Measurements from ENCODE around the gene PLD2. TPM values are rescaled to one million over a fixed set of nuclear protein-coding genes. Genes with fewer than 3 reads are reported as not detected.

PLD2 gene
- total and polyA plus RNA-seq, 2 donors (not counting 1 experiment from before 2014, with no cell fraction given) = 53.1 to 69.2 TPM

DNA sequence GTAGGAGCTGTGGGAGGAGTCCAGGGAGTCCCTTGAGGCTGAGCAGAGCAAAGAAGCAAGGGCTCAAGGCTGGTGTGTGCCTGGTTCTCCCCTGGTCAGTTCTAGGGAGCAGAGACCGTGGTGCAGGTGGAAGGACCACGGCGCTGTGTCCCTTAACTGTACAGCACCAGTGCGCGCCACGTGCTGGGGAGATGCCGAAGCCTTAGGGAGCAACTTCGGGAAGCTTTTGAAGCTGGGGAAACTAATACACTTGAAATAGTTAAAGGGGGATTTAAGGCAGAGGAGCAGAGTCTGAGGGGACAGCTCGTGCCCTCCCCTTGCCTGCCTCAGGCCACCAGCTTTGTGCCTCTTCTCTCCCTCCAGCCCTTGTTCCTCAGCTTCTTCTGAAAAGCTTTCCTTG, 53.7 kb downstream of the PLD2 start:
- POLR2A ChIA-PET = no interaction called here
- peaks cover 7% of the 10 kb centered on the region for H3K4me1 Mint-ChIP-seq
- Histone ChIP-seq H3K4me3 (ENCODE audit: control extremely low read depth in 1 of 5, extremely low read depth in 1 of 5, insufficient read depth in 1 of 5, low read depth in 2 of 5, low read length in 4 of 5) (no peak overlapping the region), H3K9me3 (ENCODE audit: control extremely low read depth in 1 of 3, control insufficient read depth in 2 of 3, insufficient read depth in 1 of 3, low read length in 2 of 3) (no peaks in the 10 kb centered on the region), H3K79me2 (ENCODE audit: control insufficient read depth, insufficient read depth, low read length) (peaks cover 50% of the 10 kb centered on the region), H4K20me1 (ENCODE audit: control insufficient read depth, insufficient read depth, low read length, poor library complexity, severe bottlenecking) (peaks cover 73% of the 10 kb centered on the region), H3K27me3 (replicated peaks in 1 of 4; ENCODE audit: control extremely low read depth in 1 of 4, control insufficient read depth in 3 of 4, insufficient read depth in 4 of 4, low read length in 3 of 4) (no peaks in the 10 kb centered on the region), H3K4me1 (ENCODE audit: control insufficient read depth in 2 of 2, insufficient read depth in 2 of 2, low read length in 2 of 2) (no peaks in the 10 kb centered on the region), H3K27ac (ENCODE audit: low read length in 2 of 2) (no peak overlapping the region), H2AFZ (ENCODE audit: insufficient read depth, low read depth, low read length, poor library complexity, severe bottlenecking) (no peak overlapping the region), H3K36me3 (replicated peaks in 1 of 2; ENCODE audit: control extremely low read depth in 1 of 2, control insufficient read depth in 1 of 2, extremely low read depth in 1 of 2, insufficient read depth in 2 of 2, low read length in 1 of 2) (peaks cover 2 to 31% of the 10 kb centered on the region in 2 experiments), H3K4me2 (replicated peaks; ENCODE audit: low read depth, low read length, poor library complexity, severe bottlenecking) (no peak overlapping the region), H3K9ac (ENCODE audit: low read length) (no peak overlapping the region)
- 98% methylated on average over 4 of the region's 9 CpGs for WGBS (ENCODE audit: insufficient coverage)
- no peak overlapping the region for H3K27ac Mint-ChIP-seq
- no peak for DNase-seq
- no peak overlapping the region for H3K4me3 Mint-ChIP-seq
- intact Hi-C loops (cut with micrococcal nuclease) = no loop called here
- H3K27me3 Mint-ChIP-seq = no peaks in the 10 kb centered on the region
- H3K9me3 Mint-ChIP-seq (ENCODE audit: insufficient read depth) = no peaks in the 10 kb centered on the region
- no peak for ATAC-seq (ENCODE audit: low read depth)
- TF ChIP-seq, protein P1, sequence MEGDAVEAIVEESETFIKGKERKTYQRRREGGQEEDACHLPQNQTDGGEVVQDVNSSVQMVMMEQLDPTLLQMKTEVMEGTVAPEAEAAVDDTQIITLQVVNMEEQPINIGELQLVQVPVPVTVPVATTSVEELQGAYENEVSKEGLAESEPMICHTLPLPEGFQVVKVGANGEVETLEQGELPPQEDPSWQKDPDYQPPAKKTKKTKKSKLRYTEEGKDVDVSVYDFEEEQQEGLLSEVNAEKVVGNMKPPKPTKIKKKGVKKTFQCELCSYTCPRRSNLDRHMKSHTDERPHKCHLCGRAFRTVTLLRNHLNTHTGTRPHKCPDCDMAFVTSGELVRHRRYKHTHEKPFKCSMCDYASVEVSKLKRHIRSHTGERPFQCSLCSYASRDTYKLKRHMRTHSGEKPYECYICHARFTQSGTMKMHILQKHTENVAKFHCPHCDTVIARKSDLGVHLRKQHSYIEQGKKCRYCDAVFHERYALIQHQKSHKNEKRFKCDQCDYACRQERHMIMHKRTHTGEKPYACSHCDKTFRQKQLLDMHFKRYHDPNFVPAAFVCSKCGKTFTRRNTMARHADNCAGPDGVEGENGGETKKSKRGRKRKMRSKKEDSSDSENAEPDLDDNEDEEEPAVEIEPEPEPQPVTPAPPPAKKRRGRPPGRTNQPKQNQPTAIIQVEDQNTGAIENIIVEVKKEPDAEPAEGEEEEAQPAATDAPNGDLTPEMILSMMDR (IDR thresholded peaks at IDR 0.05) = no peak
- no peak for TF ChIP-seq EZH2 (IDR thresholded peaks at IDR 0.05; ENCODE audit: borderline replicate concordance, insufficient read depth, low read depth, low read length, poor library complexity, severe bottlenecking)
- CTCF ChIA-PET = interaction anchor here (1.0 kb wide), 1 partner anchor 10 kb away, joined by 4 read pairs; no protein-coding TSS in a partner anchor

- H3K4me2 ChIP-seq (replicated peaks; ENCODE audit: low read depth, low read length, poor library complexity, severe bottlenecking) = no peak overlapping the region
- ChIA-PET CTCF (interaction anchor here (1.0 kb wide), 1 partner anchor 10 kb away, joined by 4 read pairs; no protein-coding TSS in a partner anchor), POLR2A (no interaction called here)
- H3K4me1 Mint-ChIP-seq = peaks cover 5% of the 10 kb centered on the region
- no peak for ATAC-seq (ENCODE audit: low read depth)
- H4K20me1 ChIP-seq (ENCODE audit: control insufficient read depth, insufficient read depth, low read length, poor library complexity, severe bottlenecking) = peaks cover 72% of the 10 kb centered on the region
- H3K9me3 ChIP-seq (ENCODE audit: control extremely low read depth in 1 of 3, control insufficient read depth in 2 of 3, insufficient read depth in 1 of 3, low read length in 2 of 3) = no peaks in the 10 kb centered on the region
- H3K9ac ChIP-seq (ENCODE audit: low read length) = no peak overlapping the region
- intact Hi-C loops (cut with micrococcal nuclease) = no loop called here
- DNase-seq = no peak
- H2AFZ ChIP-seq (ENCODE audit: insufficient read depth, low read depth, low read length, poor library complexity, severe bottlenecking) = no peak overlapping the region
- no peaks in the 10 kb centered on the region for H3K27me3 ChIP-seq (replicated peaks in 1 of 4; ENCODE audit: control extremely low read depth in 1 of 4, control insufficient read depth in 3 of 4, insufficient read depth in 4 of 4, low read length in 3 of 4)
- H3K79me2 ChIP-seq (ENCODE audit: control insufficient read depth, insufficient read depth, low read length) = peaks cover 49% of the 10 kb centered on the region
- 99% methylated on average over 14 of the region's 16 CpGs for WGBS (ENCODE audit: insufficient coverage)
- H3K4me3 ChIP-seq (ENCODE audit: control extremely low read depth in 1 of 5, extremely low read depth in 1 of 5, insufficient read depth in 1 of 5, low read depth in 2 of 5, low read length in 4 of 5) = no peak overlapping the region
- no peak overlapping the region for H3K27ac Mint-ChIP-seq
- no peaks in the 10 kb centered on the region for H3K4me1 ChIP-seq (ENCODE audit: control insufficient read depth in 2 of 2, insufficient read depth in 2 of 2, low read length in 2 of 2)
- no peak for TF ChIP-seq EZH2 (IDR thresholded peaks at IDR 0.05; ENCODE audit: borderline replicate concordance, insufficient read depth, low read depth, low read length, poor library complexity, severe bottlenecking)
- TF ChIP-seq, protein P1 (IDR thresholded peaks at IDR 0.05) = no peak
- peaks cover 2 to 28% of the 10 kb centered on the region in 2 experiments for H3K36me3 ChIP-seq (replicated peaks in 1 of 2; ENCODE audit: control extremely low read depth in 1 of 2, control insufficient read depth in 1 of 2, extremely low read depth in 1 of 2, insufficient read depth in 2 of 2, low read length in 1 of 2)
- no peaks in the 10 kb centered on the region for H3K9me3 Mint-ChIP-seq (ENCODE audit: insufficient read depth)
- no peak overlapping the region for H3K27ac ChIP-seq (ENCODE audit: low read length in 2 of 2)
- no peak overlapping the region for H3K4me3 Mint-ChIP-seq
- H3K27me3 Mint-ChIP-seq = no peaks in the 10 kb centered on the region
These were observed 54.1 kb downstream of the PLD2 start for GRCh38 chr17:4861052-4861451.

Data from B cell (primary cell).